Mesenteric fat pad (tissue), 1 donor: Measurements from ENCODE around the gene ZSCAN20. TPM values are rescaled to one million over a fixed set of nuclear protein-coding genes. Genes with fewer than 3 reads are reported as not detected.
"Not testable (repeated sequence)": the region's sequence is repeated elsewhere in the genome, so short reads cannot be mapped to it uniquely, and the experiment has no call there.

Experiments
- DNase-seq: peaks from one replicate; pipeline ENCODE4 v3.0.0-alpha.2; 2020; ENCODE audit warnings: low spot score
- total RNA-seq: library from RNA; stranded (reverse); fragmentation: NEBNext Ultra II Directional; extraction: Animal tissue kit (Norgen Biotek cat#: 25700); gene quantifications from one replicate; pipeline ENCODE4 v1.2.1, GENCODE V29; 2021
- donor health status: DM: yes; HTN: yes; CAD: no.

ZSCAN20 gene
- total RNA-seq, 1 donor from 2014 or later: 2.9 TPM

GRCh38 chr1:33477451-33477850, 5.0 kb downstream of the ZSCAN20 start:
- DNase-seq: no peak

GRCh38 chr1:33482412-33482811, 10.0 kb downstream of the ZSCAN20 start:
- no peak for DNase-seq

GRCh38 chr1:33488624-33489023, 16.2 kb downstream of the ZSCAN20 start:
- no peak for DNase-seq

GRCh38 chr1:33494929-33495328, 22.5 kb downstream of the ZSCAN20 start:
- no peak for DNase-seq

GRCh38 chr1:33497410-33497809, 25.0 kb downstream of the ZSCAN20 start:
- DNase-seq: no peak

GRCh38 chr1:33500547-33500946, 28.1 kb downstream of the ZSCAN20 start:
- DNase-seq: no peak

- no peak for DNase-seq
Measured at GRCh38 chr1:33501309-33501708, 28.9 kb downstream of the ZSCAN20 start.

- no peak for DNase-seq
Measured at GRCh38 chr1:33501774-33502173, 29.3 kb downstream of the ZSCAN20 start.

- DNase-seq: no peak
Measured at GRCh38 chr1:33502726-33503125, 30.3 kb downstream of the ZSCAN20 start.

- DNase-seq: no peak
Measured at GRCh38 chr1:33503506-33503905, 31.1 kb downstream of the ZSCAN20 start.

- no peak for DNase-seq
Measured at GRCh38 chr1:33507661-33508060, 35.2 kb downstream of the ZSCAN20 start.

GRCh38 chr1:33508151-33508550, 35.7 kb downstream of the ZSCAN20 start:
- no peak for DNase-seq

- DNase-seq: not testable (repeated sequence)
Measured at GRCh38 chr1:33509276-33509675, 36.8 kb downstream of the ZSCAN20 start.

GRCh38 chr1:33512226-33513011, 40.0 kb downstream of the ZSCAN20 start:
- no peak for DNase-seq

- no peak for DNase-seq
Measured at GRCh38 chr1:33515112-33515511, 42.7 kb downstream of the ZSCAN20 start.

- DNase-seq: no peak
Measured at GRCh38 chr1:33515607-33516006, 43.2 kb downstream of the ZSCAN20 start.

- DNase-seq: no peak
Measured at GRCh38 chr1:33516428-33516827, 44.0 kb downstream of the ZSCAN20 start.

GRCh38 chr1:33516891-33517567, 44.6 kb downstream of the ZSCAN20 start:
- DNase-seq: no peak

GRCh38 chr1:33517596-33518250, 45.3 kb downstream of the ZSCAN20 start:
- no peak for DNase-seq

- DNase-seq: no peak
Measured at GRCh38 chr1:33519240-33519884, 46.9 kb downstream of the ZSCAN20 start.

GRCh38 chr1:33524586-33524985, 52.1 kb downstream of the ZSCAN20 start:
- DNase-seq: no peak

GRCh38 chr1:33527934-33528333, 55.5 kb downstream of the ZSCAN20 start:
- DNase-seq: no peak
